Sigmoid colon (tissue), 7 donors: ENCODE results near the gene SH3BP5. TPM values are rescaled to one million over a fixed set of nuclear protein-coding genes. Genes with fewer than 3 reads are reported as not detected.

Source experiments
- DNase-seq: peaks from one replicate; pipeline ENCODE4 v3.0.0-alpha.2; 2019
- H3K27ac ChIP-seq, 4 donors: fragments of 200-600 bp; sonication (generic); one replicate each; pipeline ENCODE4 v1.5.1; 2016 to 2019; ENCODE audit warnings: mild to moderate bottlenecking in 1 of 4
- H3K27me3 ChIP-seq, 3 donors: fragments of 200-600 bp; sonication (generic); one replicate each; pipeline ENCODE4 v1.5.1; 2019; ENCODE audit warnings: mild to moderate bottlenecking in 1 of 3
- H3K36me3 ChIP-seq, 4 donors: fragments of 200-600 bp; sonication (generic); one replicate each; pipeline ENCODE4 v1.5.1; 2016 to 2019
- H3K4me1 ChIP-seq, 4 donors: fragments of 200-600 bp; sonication (generic); one replicate each; pipeline ENCODE4 v1.5.1; 2017 to 2019
- H3K4me3 ChIP-seq, 4 donors: fragments of 200-600 bp; sonication (generic); one replicate each; pipeline ENCODE4 v1.5.1; 2017 to 2019; ENCODE audit warnings: mild to moderate bottlenecking in 2 of 4, moderate library complexity in 1 of 4
- H3K9me3 ChIP-seq, 4 donors: fragments of 200-600 bp in 3 of 4; sonication (generic) in 3 of 4; one replicate each; pipeline versions ENCODE4 v1.5.1 to v1.6.1; 2013 to 2019
- EP300 ChIP-seq, 4 donors: sonication (generic); formaldehyde crosslinking; IDR thresholded peaks; one replicate each; pipeline ENCODE4 v1.6.1; 2017; ENCODE audit warnings: antibody characterized with exemption in 4 of 4
- POLR2A ChIP-seq, 2 donors: fragments of 450-650 bp; IDR thresholded peaks; one replicate each; pipeline ENCODE4 v1.6.1; 2016; ENCODE audit warnings: antibody characterized with exemption in 2 of 2, mild to moderate bottlenecking in 2 of 2, moderate library complexity in 2 of 2
- POLR2AphosphoS5 ChIP-seq, 4 donors: sonication (generic); formaldehyde crosslinking; IDR thresholded peaks; one replicate each; pipeline ENCODE4 v1.6.1; 2017; ENCODE audit warnings: antibody characterized with exemption in 4 of 4
- WGBS, 2 donors: extraction: QIAGEN DNeasy Blood & Tissue Kit; methylation state at CpG; one replicate each; pipeline ENCODE4 v1.1.7; 2013; 5-methylcytosine and 5-hydroxymethylcytosine counted together
- intact Hi-C: fragments of 100-400 bp; cut with DNase I; formaldehyde crosslinking; loops from one replicate; pipeline ENCODE4 v1.15.1; 2023
- polyA plus RNA-seq, 3 donors: library from polyadenylated mRNA; stranded (reverse); fragments of 200-250 nt; gene quantifications; one replicate each; pipeline ENCODE4 v1.2.3, GENCODE V29; 2013
- total RNA-seq, 4 donors: library from RNA; depleted of rRNA; stranded (reverse); fragments of >200 nt; gene quantifications; one replicate each; pipeline ENCODE4 v1.1.0, GENCODE V29; 2016
- TF ChIP-seq, protein P1 (sequence below), 4 experiments: fragments of 450-650 bp in 3 of 4; fragments of 200-600 bp in 1 of 4; IDR thresholded peaks; one replicate each; pipeline ENCODE4 v1.5.1; 2016 to 2019; ENCODE audit warnings: antibody characterized with exemption in 4 of 4, mild to moderate bottlenecking in 3 of 4, moderate library complexity in 2 of 4
- donor health status: healthy with polysubstance abuse.
- donor health status: Bipolar disorder and iron deficiency.
- donor health status: healthy.

The SH3BP5 gene
- total and polyA plus RNA-seq, 7 donors: 5.5 to 40.4 (median 31.2) TPM

DNA sequence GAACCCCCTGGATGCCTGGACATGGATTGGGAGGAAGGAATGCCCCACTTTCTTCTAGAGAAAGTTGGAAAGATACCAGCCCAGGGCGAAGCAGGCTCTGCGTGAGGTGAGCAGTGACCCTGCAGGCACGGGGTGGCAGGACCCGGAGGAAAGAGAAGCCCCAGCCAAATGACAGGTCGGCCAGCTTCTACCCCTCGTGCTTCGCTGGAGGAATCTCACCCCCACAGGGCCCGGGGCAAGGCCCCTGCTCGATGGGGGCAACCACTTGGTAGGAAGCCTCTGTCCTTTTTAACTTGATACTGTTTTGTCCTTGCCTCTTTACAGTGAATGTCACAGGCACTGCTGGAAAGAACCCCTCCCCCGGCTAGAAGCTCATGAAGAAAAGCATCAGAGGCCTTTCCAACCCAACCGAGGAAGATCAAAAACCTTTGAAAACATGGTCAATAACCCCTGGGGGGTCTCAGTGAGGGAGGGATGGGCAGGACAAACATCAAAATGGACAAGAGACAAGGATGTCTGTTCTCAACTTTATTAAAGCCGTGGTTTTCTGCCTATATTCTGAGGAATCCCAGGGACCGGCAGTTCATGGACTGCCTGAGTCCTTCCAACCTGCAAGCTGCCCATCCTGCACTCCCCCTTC, 54.4 kb downstream of the SH3BP5 start:
- intact Hi-C loops: no loop called here
- H3K4me1 ChIP-seq: no peaks in the 10 kb centered on the region
- DNase-seq: peak; percentile 49
- 91% methylated on average over 13 of the region's 13 CpGs for WGBS, 2 donors
- no peak for TF ChIP-seq EP300 (IDR thresholded peaks at IDR 0.05)
- TF ChIP-seq, protein P1, sequence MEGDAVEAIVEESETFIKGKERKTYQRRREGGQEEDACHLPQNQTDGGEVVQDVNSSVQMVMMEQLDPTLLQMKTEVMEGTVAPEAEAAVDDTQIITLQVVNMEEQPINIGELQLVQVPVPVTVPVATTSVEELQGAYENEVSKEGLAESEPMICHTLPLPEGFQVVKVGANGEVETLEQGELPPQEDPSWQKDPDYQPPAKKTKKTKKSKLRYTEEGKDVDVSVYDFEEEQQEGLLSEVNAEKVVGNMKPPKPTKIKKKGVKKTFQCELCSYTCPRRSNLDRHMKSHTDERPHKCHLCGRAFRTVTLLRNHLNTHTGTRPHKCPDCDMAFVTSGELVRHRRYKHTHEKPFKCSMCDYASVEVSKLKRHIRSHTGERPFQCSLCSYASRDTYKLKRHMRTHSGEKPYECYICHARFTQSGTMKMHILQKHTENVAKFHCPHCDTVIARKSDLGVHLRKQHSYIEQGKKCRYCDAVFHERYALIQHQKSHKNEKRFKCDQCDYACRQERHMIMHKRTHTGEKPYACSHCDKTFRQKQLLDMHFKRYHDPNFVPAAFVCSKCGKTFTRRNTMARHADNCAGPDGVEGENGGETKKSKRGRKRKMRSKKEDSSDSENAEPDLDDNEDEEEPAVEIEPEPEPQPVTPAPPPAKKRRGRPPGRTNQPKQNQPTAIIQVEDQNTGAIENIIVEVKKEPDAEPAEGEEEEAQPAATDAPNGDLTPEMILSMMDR (IDR thresholded peaks at IDR 0.05): no peak
- no peak for TF ChIP-seq POLR2A (IDR thresholded peaks at IDR 0.05)
- no peak for TF ChIP-seq POLR2AphosphoS5 (IDR thresholded peaks at IDR 0.05)
- no peak overlapping the region for H3K4me3 ChIP-seq
- no peaks in the 10 kb centered on the region for H3K36me3 ChIP-seq
- no peak overlapping the region for H3K27ac ChIP-seq
- H3K9me3 ChIP-seq: no peaks in the 10 kb centered on the region
- no peaks in the 10 kb centered on the region for H3K27me3 ChIP-seq

DNA sequence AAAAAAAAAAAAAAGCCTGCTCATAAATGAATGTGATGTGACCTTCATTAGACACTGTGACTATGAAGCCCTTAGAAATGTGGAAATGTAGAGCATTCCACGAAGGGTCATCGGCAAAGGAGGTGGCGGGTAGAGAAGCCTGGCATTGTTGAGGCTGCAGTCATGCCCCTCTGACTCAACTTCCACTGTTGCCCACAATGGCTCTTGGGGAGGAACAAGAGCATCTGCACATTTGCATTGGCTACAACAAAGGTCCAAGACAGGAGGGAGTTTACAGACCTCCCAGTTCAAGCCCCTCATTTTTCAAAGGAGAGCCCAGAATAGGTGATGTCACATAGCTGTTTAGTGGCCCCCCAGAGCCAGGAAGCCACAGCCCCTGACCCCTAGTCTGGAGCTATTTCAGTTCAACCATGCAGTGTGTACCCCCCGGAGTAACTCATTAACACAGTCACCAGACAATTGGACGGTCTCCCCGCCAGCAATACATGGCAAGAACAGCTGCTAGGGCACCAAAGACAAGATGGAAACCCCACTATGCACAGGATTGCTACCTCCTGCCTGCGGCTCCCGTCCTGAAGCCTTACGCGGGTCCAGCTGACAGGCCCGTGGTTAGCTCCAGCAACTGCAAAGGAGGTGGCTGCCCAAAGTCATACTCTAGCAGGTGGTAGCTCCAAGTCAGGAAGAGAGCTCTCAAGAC, 56.2 kb downstream of the SH3BP5 start:
- Histone ChIP-seq H3K27me3 (no peaks in the 10 kb centered on the region), H3K36me3 (no peaks in the 10 kb centered on the region), H3K4me1 (no peaks in the 10 kb centered on the region), H3K9me3 (no peaks in the 10 kb centered on the region), H3K27ac (no peak overlapping the region), H3K4me3 (no peak overlapping the region)
- TF ChIP-seq POLR2AphosphoS5 (IDR thresholded peaks at IDR 0.05) (no peak), EP300 (IDR thresholded peaks at IDR 0.05) (no peak), POLR2A (IDR thresholded peaks at IDR 0.05) (no peak)
- TF ChIP-seq, protein P1 (IDR thresholded peaks at IDR 0.05): no peak
- intact Hi-C loops: no loop called here
- peak; percentile 50 for DNase-seq
- WGBS, 2 donors: 87 to 93% methylated on average over 11 of the region's 11 CpGs

DNA sequence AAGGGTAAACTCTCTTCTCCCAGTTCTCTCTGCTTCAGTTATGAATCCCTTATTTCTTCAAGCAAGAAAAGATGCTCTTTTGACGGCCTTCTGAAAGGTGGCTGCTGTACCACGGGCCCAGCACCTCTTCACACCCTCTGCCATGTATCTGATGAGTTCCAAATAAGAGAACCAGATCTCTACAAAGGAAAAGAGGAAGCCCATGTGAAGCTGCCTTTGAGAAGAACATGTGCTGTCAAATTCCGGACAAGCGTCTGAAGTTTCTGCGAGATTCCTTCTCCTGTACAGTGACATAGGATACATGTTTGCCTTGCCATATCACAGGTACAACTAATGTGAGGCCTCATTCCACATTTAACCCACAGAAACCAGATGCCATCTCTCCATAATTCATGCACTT, 59.2 kb downstream of the SH3BP5 start:
- DNase-seq: peak; percentile 56
- H3K4me3 ChIP-seq: no peak overlapping the region
- no peak for TF ChIP-seq POLR2A (IDR thresholded peaks at IDR 0.05)
- no peak for TF ChIP-seq POLR2AphosphoS5 (IDR thresholded peaks at IDR 0.05)
- TF ChIP-seq EP300 (IDR thresholded peaks at IDR 0.05): no peak
- TF ChIP-seq, protein P1 (IDR thresholded peaks at IDR 0.05): no peak
- peak overlapping the region in 2 of 4 donors; percentile 45 to 57 for H3K27ac ChIP-seq
- H3K27me3 ChIP-seq: no peaks in the 10 kb centered on the region
- intact Hi-C loops: no loop called here
- H3K36me3 ChIP-seq: no peaks in the 10 kb centered on the region
- 73 to 93% methylated on average over 5 of the region's 5 CpGs for WGBS, 2 donors
- H3K9me3 ChIP-seq: no peaks in the 10 kb centered on the region
- peaks cover 0 to 18% (median 10%) of the 10 kb centered on the region in 4 donors for H3K4me1 ChIP-seq

DNA sequence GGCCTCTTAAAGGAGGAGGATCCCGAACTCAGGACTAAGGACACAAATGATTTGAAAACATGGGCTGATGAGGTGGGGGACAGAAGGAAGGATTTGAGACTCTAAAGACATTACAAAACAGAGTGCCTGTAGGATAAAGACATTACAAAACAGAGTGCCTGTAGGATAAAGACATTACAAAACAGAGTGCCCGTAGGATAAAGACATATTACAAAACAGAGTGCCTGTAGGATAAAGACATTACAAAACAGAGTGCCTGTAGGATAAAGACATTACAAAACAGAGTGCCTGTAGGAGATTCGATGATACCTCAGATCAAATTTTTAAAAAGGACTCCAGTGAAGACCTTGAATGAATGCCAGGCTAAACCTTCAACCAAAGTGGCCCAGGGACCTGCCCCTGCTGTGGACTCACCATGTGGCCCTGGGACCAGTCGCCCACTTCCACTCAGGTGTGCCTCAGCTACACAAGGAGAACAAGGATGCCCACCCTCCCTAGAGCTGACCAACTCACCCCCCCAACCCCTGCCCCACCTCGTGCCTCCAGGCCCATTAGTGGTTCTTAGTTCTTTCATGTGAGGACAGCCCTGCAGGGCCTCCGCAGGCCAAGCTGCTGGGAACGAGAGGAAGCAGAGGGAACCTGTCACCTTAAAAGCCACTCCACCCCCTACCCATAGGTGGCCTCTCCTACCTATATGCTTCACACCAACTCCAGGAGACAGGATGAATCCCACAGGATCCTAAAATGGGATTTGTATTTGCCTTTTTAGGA, 59.8 kb downstream of the SH3BP5 start:
- no peaks in the 10 kb centered on the region for H3K36me3 ChIP-seq
- no peaks in the 10 kb centered on the region for H3K27me3 ChIP-seq
- no peaks in the 10 kb centered on the region for H3K9me3 ChIP-seq
- intact Hi-C loops: no loop called here
- peaks cover 0 to 24% (median 15%) of the 10 kb centered on the region in 4 donors for H3K4me1 ChIP-seq
- 81 to 85% methylated on average over 7 of the region's 7 CpGs for WGBS, 2 donors
- peak; percentile 50 for DNase-seq
- no peak overlapping the region for H3K4me3 ChIP-seq
- no peak for TF ChIP-seq EP300 (IDR thresholded peaks at IDR 0.05)
- TF ChIP-seq POLR2A (IDR thresholded peaks at IDR 0.05): no peak
- TF ChIP-seq, protein P1 (IDR thresholded peaks at IDR 0.05): no peak
- TF ChIP-seq POLR2AphosphoS5 (IDR thresholded peaks at IDR 0.05): no peak
- peak overlapping the region; percentile 31 to 57 (median 41) for H3K27ac ChIP-seq
